ENCODE data around the gene NNAT. TPM values are rescaled to one million over a fixed set of nuclear protein-coding genes. Genes with fewer than 3 reads are reported as not detected.

Gene NNAT
- total and polyA plus RNA-seq, 2 donors (not counting 3 experiments of a cell fraction or from before 2014, with no cell fraction given), result 2.3 to 32.9 TPM

DNA sequence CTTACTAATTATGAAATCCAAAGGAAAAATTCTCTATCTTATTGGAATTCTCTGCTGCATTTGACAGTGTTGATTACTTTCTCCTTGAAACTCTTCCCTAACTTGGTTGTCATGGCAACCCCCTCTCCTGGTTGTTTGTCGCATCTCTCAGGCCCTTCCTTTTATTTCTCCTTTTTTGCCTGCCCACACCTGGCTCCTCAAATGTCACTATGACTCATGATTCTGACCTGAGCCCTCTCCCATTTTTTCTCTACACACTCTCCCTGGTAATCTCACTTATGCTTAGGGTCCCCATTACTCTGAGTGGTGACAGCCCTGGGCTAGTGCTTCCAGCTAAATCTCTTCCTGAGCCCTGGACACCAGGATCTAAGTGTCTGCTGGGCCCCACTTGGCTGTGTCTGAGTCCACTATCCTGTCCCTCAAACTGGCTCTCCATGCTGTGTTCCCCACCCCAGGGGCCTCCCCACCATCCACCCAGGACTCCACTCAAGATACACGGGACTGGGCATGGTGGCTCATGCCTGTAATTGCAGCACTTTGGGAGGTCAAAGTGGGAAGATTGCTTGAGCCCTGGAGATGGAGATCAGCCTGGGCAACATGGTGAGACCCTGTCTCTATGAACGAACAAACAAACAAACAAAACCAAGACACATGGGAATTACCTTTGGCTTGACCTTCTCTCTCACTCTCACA, 16.5 kb upstream of the NNAT start:
- Histone ChIP-seq H3K9ac (replicated peaks; ENCODE audit: extremely low read depth, insufficient read depth, low read length) (no peak overlapping the region), H3K9me1 (replicated peaks; ENCODE audit: control insufficient read depth, extremely low read depth, insufficient read depth, low read length) (no peaks in the 10 kb centered on the region), H3K4me3 (replicated peaks in 1 of 3; ENCODE audit: insufficient read depth in 1 of 3, low read depth in 1 of 3, low read length in 3 of 3) (no peak overlapping the region), H3K36me3 (ENCODE audit: control insufficient read depth in 2 of 2, extremely low read depth in 1 of 2, insufficient read depth in 2 of 2, low read length in 2 of 2) (peaks cover 0 to 2% of the 10 kb centered on the region in 2 experiments), H3K79me2 (ENCODE audit: control insufficient read depth, insufficient read depth, low read length) (no peaks in the 10 kb centered on the region), H3K27me3 (ENCODE audit: control insufficient read depth in 2 of 2, insufficient read depth in 2 of 2, low read length in 2 of 2) (no peaks in the 10 kb centered on the region), H4K20me1 (replicated peaks; ENCODE audit: control insufficient read depth, extremely low read depth, insufficient read depth, low read length) (no peaks in the 10 kb centered on the region), H2AFZ (ENCODE audit: low read depth, low read length) (no peak overlapping the region), H3K9me3 (replicated peaks; ENCODE audit: control insufficient read depth, insufficient read depth, low read length) (no peaks in the 10 kb centered on the region), H3K27ac (ENCODE audit: insufficient read depth, low read depth, low read length) (no peak overlapping the region), H3K4me1 (ENCODE audit: control insufficient read depth, extremely low read depth, insufficient read depth, low read length) (no peaks in the 10 kb centered on the region), H3K4me2 (ENCODE audit: insufficient read depth, low read length) (no peak overlapping the region)
- DNase-seq (ENCODE audit: low read depth, low spot score) (no peak), FAIRE-seq (no peak)
- dilution Hi-C loops (cut with MboI; ENCODE audit: extremely low pct_ligation_motif_present, low sequenced_read_pairs) (loop anchor here (25.0 kb wide), 1 partner anchor 242 kb away; the partner anchor contains the start of gene GHRH), intact Hi-C loops (cut with micrococcal nuclease) (no loop called here)
- CTCF ChIA-PET, result no interaction called here
- no TSS peak for BruUV-seq (replicated peaks)
- POLR2A ChIA-PET, result no interaction called here
- TF ChIP-seq POLR2A (IDR thresholded peaks at IDR 0.05; ENCODE audit: low read depth, low read length), result no peak
- TF ChIP-seq EZH2 (IDR thresholded peaks at IDR 0.05; ENCODE audit: borderline replicate concordance, low read depth, low read length, severe bottlenecking), result no peak
- TF ChIP-seq, protein P1, sequence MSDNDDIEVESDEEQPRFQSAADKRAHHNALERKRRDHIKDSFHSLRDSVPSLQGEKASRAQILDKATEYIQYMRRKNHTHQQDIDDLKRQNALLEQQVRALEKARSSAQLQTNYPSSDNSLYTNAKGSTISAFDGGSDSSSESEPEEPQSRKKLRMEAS (IDR thresholded peaks at IDR 0.05; ENCODE audit: insufficient read depth, insufficient read length), result no peak
- TF ChIP-seq, protein P2, sequence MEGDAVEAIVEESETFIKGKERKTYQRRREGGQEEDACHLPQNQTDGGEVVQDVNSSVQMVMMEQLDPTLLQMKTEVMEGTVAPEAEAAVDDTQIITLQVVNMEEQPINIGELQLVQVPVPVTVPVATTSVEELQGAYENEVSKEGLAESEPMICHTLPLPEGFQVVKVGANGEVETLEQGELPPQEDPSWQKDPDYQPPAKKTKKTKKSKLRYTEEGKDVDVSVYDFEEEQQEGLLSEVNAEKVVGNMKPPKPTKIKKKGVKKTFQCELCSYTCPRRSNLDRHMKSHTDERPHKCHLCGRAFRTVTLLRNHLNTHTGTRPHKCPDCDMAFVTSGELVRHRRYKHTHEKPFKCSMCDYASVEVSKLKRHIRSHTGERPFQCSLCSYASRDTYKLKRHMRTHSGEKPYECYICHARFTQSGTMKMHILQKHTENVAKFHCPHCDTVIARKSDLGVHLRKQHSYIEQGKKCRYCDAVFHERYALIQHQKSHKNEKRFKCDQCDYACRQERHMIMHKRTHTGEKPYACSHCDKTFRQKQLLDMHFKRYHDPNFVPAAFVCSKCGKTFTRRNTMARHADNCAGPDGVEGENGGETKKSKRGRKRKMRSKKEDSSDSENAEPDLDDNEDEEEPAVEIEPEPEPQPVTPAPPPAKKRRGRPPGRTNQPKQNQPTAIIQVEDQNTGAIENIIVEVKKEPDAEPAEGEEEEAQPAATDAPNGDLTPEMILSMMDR (IDR thresholded peaks at IDR 0.05; ENCODE audit: extremely low read depth in 1 of 2, insufficient read depth in 1 of 2, low read depth in 1 of 2, low read length in 2 of 2), result no peak
- TF ChIP-seq POLR2AphosphoS5 (IDR thresholded peaks at IDR 0.05; ENCODE audit: insufficient read depth, low read depth, low read length), result peak; percentile 11
- no peak for TF ChIP-seq GATA2 (IDR thresholded peaks at IDR 0.05; ENCODE audit: insufficient read depth, insufficient read length, low read depth, low read length)
- no peak for TF ChIP-seq MYC (IDR thresholded peaks at IDR 0.05; ENCODE audit: low read depth, low read length)
- TF ChIP-seq JUN (IDR thresholded peaks at IDR 0.05; ENCODE audit: borderline replicate concordance, insufficient read depth, insufficient read length, low read depth), result peak; percentile 24
- no peak for TF ChIP-seq FOS (IDR thresholded peaks at IDR 0.05; ENCODE audit: borderline replicate concordance, insufficient read depth, low read length)

All from endothelial cell of umbilical vein (primary cell).